ENCODE results near the gene MAMDC2.

GRCh38 chr9:70125621-70126263, 82.1 kb downstream of the MAMDC2 start:
- TF ChIP-seq MAX (IDR thresholded peaks at IDR 0.05) (no peak), YY1 (IDR thresholded peaks at IDR 0.05; ENCODE audit: extremely low read depth, insufficient replicate concordance, low read depth, low read length) (no peak), ATF3 (IDR thresholded peaks at IDR 0.05) (no peak), CTCF (IDR thresholded peaks at IDR 0.05 in 2 of 3, conservative IDR thresholded peaks at IDR 0.05 in 1 of 3; ENCODE audit: borderline replicate concordance in 1 of 3, insufficient read depth in 1 of 3, low read depth in 2 of 3, low read length in 2 of 3) (no peak), SIN3A (IDR thresholded peaks at IDR 0.05; ENCODE audit: low read depth) (no peak), EZH2phosphoT487 (IDR thresholded peaks at IDR 0.05; ENCODE audit: borderline replicate concordance) (no peak), CBX3 (IDR thresholded peaks at IDR 0.05; ENCODE audit: low read depth) (no peak), POLR2A (IDR thresholded peaks at IDR 0.05; ENCODE audit: borderline replicate concordance, extremely low read depth, insufficient read depth, insufficient read length) (no peak), FOSL1 (IDR thresholded peaks at IDR 0.05; ENCODE audit: low read depth) (no peak), EZH2 (IDR thresholded peaks at IDR 0.05) (no peak)

Data from HCT116 (cell line).